GM21576 (cell line): ENCODE data around the gene PDE6C.

Source experiments
- ATAC-seq: cut with Tn5 transposase; IDR thresholded peaks from one replicate; pipeline ENCODE4 v1.9.1; 2021; ENCODE audit warnings: mild to moderate bottlenecking, moderate library complexity; ENCODE audit not compliant: unreplicated experiment

The PDE6C gene

DNA sequence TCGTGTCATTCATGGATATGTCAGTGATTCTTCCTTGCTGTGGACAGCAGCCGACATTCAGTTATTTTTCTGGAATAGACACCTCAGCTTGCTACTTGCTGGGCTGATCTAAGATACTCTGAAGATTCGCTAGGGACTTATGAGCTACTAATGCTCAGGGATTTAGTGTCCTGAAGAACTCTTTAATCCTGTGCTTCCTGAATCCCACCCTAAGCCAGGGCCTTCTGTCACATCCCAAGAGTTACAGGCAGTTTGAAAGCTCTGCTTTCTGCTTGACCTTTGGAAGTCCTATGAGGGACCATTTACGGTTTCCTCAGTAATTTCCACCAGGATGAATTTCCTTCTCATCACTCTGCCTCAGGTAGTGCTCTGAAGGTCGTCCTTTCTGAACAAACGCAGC, at the start of gene PDE6C:
PDE6C (plus strand) TSS at position 227 of the 400 bp plus-strand sequence. CDS start 189 bp downstream, outside the sequence.
- no peak for ATAC-seq

DNA sequence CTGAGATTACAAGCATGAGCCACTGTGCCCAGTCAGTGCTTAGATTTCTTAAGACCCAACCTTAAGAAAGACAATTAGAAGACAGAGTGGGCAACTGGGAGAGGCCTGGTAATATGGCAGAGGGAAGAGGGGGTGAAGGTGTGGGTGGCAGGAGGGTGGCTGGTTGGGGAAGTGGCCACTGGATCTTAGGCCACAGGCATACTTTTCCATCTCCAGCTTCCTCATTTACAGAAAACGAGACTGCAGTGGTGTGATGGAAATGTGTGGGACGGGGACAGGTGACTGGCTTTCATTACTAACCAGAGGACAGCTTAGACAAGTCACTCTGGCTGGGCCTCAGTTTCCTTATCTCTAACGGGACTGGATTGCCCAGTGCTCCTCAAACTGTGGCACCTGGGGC, 46.9 kb upstream of the PDE6C start:
- ATAC-seq: no peak

DNA sequence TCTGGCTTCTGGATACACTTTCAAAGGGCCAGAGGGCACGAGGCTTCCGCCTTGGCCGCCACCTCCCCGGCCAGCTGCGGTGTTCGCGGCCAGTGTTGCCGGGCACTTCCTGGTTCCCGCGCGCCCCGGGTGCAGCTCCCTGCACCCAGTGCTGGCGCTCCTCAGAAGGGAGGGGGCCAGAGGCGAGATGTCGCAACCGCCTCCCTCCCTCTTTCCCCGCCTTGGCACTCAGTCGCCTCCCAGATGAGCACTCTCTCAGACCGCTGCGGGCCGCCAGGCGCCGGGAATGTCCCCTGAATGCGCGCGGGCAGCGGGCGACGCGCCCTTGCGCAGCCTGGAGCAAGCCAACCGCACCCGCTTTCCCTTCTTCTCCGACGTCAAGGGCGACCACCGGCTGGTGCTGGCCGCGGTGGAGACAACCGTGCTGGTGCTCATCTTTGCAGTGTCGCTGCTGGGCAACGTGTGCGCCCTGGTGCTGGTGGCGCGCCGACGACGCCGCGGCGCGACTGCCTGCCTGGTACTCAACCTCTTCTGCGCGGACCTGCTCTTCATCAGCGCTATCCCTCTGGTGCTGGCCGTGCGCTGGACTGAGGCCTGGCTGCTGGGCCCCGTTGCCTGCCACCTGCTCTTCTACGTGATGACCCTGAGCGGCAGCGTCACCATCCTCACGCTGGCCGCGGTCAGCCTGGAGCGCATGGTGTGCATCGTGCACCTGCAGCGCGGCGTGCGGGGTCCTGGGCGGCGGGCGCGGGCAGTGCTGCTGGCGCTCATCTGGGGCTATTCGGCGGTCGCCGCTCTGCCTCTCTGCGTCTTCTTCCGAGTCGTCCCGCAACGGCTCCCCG, 45.7 kb upstream of the PDE6C start, which contains the start of gene FFAR4:
FFAR4 (plus strand) TSS at position 231 of the 842 bp plus-strand sequence; CDS start at position 287, 56 bp downstream.
- ATAC-seq: no peak

DNA sequence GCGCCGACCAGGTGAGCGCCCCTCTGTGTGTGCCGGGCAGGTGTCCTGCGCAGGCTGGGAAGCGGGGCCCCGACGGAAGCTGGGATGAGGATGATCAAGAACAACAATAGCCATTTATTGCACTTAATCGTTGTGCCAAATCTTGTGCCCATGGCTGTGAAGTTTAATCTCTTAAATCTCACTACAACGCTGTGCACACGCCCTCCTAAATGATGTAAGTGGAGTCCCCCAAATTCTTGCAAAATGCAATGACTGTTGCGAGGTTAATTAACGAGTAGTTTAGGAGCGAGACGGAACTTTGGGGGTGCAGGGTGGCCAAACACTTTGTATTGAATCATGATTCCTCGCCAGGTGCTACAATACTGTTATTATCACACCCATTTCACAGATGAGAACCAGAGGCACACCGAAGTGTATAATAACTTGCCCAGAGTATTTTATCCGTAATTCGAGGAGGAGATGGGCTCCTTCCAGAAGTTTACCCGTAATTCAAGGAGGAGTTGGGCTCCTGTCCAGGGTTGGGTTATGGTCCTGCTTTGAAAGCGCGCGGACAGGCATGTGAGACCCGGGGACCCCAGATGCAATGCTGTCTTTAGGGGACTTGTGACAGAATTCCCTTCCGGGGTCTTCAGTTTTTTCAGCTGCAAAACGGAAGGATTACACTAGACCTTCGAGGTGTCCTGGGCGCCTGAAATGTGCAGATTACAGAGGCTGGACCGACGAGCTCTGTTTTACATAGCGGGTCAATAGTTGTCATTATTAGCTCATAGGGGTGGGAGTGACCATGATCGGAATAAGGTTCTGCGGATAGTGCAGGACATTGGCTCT, 44.8 kb upstream of the PDE6C start:
- ATAC-seq: no peak

DNA sequence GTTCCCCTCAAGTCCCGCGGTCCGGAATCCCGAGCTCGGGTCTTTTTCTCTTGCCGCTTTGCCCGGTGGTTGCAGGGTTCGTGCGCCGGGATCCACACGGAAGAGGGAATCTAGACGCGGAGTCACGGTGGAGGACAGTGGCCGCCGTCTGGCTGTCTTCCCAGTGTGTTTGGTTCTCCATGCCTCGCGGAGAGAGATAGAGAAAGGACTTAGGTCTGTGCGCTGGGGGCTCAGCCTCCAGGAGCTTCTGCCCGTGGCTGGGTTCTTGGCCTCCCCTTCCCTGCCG, 44.3 kb upstream of the PDE6C start:
- no peak for ATAC-seq

DNA sequence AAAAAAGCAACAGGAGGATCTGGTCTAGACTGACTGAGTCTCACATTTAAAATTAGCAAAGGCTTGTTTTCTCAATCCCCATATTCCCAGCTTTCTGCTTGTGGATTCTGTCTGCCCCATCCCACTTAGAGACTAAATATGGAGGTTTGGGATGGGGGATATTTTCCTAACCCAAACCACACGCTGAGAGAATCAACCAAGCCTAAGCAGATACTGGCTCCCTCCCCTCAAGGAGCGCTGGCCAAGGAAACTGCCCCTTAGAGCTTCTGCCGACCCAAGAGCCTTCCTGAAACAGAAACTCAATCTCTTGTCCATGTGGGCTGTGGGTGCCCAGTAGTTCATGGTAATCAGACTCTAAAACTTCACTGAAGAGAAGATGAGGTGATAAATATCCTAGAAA, 42.0 kb upstream of the PDE6C start:
- ATAC-seq: no peak

DNA sequence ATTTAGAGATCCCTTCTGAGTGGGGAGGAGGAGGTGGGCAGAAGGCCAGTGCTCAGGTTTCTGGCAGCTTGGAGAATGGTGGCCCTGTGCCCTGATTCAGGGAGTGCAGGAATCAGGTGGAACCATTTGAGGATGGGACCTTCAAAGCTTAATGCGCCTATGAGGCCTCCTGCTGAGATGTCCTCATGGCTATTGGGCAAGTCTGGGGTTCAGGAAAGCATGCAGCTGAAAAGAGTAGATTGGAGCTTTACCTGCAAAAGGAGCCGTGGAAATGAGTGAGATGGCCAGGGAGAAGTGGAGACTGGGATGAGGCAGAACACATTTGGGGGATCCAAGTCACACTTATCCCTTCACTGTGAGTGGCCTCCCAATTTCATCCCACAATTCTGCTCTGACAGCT, 39.7 kb upstream of the PDE6C start:
- ATAC-seq: no peak

DNA sequence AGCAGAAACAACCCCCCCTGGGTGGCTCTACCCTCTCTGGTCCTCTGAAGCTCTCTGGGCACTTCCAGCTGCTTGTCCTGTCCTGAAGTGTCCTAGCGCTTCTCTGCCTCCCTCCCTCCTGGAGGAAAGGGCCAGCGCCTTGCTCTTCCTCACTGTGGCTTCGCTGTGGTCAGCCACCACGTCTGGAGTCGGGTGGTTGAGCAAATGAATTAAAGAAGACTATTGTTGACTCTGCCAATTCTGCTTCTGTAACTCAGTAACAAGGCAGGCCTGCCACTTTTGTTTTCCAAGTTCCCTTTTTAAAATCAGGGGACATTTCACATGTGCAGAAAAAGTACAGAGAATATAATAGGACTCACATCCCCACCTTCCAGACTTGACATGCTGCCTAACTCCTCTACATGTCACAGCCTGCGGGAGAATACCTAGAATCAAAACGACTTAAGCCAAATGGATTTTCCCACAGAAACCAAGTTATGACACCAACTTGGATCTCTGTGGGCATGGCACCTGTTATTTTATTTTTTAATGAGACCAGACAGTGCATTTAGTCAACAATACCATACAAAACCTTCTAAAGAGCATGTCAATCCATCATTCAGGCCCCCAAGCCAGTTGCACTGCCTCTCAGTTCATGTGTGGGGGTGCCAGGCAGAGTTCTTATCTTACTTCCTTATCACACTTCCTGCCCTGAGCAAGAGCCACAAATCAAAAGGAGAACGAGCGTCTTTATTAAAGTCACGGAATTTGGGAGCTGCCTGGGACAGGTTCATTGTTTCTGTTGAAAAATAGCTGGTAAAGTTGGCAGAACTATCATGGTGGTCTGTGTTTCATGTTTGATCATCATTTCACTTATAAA, 39.1 kb upstream of the PDE6C start:
- no peak for ATAC-seq

DNA sequence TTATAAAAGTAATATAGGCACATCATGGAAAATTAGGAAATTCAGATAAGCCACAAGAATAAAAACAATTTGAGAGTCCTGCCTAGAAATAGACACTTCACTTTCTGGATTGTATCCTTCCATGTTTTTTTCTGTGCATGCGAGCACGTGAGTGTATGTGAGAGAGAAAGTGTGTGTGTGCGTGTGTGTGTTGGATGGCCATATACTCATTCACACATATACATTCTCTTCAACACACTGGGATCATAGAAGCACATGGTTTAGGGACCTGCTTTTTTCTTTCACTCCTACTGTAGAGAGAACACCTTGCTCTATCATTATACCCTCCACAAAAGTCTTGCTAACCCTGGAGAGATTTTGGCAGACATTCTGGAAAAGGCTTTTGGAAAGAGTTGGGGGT, 38.4 kb upstream of the PDE6C start:
- ATAC-seq: no peak

DNA sequence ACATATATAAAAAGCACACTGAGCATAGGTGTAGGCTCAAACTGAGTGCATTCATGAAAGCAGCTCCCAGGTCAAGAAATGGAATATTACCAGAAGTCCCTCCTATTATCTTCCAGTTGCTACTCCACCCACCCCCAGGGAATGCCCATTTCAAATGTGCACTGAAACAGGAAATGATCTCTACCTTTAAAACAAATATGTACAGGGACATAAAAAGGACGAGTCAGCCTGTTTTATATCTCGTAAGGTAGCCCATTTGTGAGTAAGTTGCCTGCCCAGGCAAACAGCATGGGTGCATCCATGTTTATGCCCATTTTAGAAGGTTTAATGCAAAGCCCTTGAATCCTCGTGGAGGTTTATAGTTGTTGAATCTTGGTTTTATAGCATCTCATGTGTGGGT, 35.4 kb upstream of the PDE6C start:
- no peak for ATAC-seq

DNA sequence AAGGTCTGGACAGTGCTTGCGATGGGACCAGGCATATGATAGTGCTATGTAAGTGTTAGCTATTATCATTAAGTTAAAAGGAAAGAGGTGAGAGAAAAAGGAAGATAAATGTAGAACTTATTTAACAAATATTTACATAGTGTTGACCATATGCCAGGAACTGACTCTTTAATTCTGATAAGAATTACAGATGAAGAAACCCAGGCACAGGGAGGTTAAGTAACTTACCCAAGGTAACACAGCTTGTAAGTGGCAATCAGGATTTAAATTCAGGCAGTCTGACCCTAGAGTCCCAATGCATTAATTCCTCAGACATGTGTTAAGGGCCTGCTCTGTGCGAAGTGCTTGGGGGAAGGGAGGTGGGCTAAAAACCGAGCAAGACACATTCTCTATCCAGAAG, 34.8 kb upstream of the PDE6C start:
- no peak for ATAC-seq

DNA sequence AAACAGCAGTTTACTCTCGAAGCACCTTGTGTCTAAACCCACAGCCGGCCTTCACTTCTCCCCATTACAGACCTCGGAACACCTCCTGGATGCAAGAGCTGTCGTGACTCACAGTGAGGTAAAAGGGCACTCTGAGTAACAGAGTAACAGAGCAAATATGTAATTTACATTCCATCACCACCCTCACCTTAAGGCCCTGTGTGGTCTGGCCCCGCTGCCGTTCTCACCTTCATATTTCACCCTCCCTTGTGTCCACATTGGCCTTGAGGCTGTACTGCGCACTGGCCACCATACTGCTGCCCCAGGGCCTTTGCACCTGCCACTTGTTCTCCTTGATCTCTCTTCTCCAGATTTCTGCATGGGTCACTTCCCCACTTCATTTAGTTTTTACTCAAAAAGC, 33.2 kb upstream of the PDE6C start:
- no peak for ATAC-seq

DNA sequence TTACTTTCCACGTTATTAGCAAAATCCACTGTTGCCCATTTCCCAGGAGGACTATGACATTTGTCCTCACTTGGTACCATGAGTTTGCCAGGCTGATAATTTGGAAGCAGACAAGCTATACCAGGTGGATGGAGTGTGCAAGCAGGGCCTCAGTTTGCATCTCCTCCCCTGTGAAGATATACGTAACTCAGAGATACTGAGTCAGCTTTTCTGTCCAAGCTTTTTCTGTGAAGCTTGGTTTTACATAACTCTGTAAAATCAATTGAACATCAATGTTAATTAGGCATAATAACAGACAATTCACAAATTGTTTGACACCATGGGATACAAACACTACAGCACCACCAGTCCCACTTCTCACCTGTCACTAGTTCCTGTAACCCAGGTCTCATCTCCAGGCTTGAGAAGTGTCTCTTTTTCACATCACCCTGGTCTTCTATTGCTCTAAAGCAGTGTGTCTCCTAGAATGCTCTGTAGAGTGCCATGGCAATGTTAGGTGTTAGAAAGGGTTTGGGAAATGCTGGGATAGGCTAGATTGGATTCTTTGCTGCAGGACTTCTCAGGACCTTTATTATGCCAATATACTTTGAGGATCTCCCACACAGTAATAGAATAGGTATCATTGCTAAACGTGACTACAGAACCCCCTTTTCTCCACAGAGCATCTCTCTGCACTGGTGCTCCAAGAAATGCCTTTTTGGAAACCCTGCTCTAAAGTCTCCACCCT, 32.2 kb upstream of the PDE6C start:
- no peak for ATAC-seq

DNA sequence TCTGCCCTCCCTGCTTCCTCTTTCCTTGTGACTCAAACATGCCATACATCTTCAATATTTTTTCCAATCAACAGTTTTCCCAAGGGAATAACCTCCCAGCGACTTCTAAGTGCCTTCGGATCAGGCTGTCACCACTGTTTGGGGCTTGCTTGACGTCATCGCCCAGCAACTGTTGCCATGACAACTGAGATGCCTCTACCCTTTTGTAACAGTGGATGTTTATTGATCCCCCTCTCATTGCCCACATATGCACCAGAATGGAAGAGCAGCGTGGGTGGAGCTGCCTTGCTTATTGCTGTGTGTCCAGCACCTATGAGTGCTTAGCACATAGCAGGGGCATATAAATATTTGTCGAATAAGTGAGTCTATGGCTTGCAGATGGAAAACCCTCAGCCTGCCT, 31.5 kb upstream of the PDE6C start:
- no peak for ATAC-seq

DNA sequence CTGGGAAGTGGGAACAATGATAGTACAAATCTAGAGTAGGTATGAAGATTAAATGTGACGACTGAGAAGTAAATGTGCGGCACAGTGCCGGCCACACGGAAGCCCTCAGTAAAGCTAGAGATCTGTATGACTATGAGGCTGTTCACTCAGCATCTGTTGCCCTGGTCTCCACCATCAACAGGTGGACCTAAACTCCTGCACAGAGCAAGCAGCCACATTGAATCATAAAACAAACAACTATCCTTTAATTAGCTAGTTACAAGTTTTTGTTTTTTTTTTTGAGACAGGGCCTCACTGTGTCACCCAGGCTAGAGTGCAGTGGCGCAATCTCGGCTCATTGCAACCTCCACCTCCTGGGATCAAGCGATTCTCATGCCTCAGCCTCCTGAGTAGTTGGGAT, 27.9 kb upstream of the PDE6C start:
- ATAC-seq: no peak

DNA sequence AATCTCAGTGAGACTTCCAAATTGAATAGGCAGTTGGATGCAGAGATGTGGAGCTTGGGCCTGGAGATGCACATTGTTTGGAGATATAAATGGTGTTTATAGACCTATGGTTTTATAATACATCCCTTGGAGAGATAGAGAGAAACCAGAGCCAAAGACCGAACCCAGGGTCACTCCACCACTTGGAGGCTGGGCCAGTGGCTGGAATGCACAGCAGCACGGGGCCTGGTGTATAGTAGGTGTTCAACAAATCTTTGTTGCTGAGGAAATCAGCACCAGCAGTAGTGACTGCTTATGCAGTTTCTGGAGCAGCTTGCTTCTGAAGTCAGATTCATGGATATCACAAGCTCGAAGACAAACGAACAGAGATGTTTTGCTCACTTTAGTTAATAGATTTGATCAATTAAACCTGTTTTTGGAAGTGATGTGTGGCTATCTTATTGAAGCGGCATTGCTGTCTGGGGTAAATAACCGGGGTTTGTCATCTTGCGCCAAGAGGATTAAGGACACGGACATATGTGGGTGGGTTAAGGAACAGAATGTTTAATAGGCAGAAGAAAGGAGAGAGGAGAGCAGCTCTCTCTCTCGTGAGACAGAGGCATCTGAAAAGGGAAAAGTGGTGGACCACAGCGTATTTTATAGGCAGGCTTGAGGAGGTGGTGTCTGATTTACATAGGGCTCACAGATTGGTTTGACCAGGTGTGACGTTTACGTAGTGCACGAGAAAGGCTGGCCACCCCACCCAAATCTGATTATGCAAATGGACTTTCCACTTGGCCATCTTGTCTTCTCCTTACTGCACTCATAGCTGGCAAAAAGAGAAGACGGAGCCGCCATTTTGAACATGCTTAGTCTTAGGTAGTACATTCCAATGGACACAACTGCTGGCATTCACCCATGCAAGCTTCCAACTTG, 22.4 kb upstream of the PDE6C start:
- no peak for ATAC-seq

DNA sequence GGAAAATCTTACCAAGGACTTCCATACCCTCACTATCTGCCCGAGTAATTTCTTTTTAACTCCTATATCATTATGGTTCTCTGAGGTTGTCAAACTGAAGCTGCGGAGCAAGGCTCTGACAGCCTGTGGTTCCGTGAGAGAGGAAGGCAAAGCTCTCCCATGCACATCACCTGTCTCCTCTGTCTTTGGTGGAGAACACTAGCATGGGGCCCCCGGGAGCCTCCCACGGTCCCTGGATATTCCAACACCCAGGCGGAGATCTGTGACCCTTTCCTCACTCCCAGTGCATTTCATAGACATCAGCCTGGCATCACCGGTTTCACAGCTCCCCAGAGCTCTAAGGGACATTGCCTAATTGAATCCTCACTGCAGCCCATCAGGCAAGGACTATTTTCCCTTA, 21.7 kb upstream of the PDE6C start:
- no peak for ATAC-seq

DNA sequence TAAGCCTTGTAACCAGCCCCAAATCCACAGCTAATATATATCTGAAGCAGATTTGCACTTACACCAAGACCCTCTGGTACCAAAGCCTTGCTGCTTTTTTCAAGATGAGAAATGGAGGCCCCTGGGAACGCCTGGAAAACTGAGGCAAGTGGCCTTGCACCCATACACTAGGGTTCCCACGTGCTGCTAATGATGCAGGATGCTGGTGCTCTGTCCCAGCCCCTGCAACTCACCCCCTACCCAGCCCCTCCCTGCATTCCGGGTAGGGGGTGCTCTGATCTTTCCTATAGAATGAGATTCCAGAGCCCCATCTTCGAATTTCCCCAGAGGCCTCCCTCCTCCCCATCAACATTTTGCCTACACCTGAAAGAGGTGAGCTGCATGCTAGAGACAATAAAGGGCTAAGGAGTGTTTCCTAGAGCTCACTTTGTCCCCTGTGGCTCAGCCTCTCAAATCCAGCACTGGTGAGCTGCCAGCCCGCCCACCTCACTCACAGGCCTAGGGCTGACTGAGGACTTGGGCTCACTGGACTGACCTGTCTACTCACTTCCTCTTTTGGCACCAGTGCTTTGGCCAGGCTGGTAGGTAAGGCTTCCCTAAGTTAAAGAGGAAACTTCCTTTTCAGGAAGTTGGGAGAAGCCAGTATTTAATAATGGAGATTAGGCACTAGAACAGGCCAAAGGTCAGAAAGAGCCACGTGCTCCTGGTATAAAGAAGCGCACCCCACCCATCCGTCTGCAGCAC, 21.1 kb upstream of the PDE6C start:
- ATAC-seq: no peak

DNA sequence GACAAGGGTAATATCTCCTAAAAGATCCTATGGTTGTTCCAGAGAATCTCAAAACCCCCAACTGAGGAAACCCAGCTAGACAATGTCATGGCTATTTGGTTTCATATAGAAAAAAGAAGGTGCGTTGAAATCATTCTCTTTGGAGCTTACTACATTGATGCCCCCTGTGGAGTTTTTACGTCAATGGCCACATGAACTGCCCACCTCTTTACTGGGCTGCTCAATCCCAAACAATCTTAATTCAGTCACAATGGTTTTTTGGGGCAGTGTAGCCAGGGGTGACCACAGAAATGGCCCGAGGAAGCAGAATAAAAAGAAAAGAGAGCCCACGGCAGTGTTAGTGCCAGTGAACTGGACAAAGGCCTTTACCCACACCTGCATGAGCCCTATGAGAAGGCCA, 19.1 kb upstream of the PDE6C start:
- ATAC-seq: no peak
